ENCODE measurements around the gene TTYH3. TPM values are rescaled to one million over a fixed set of nuclear protein-coding genes. Genes with fewer than 3 reads are reported as not detected.
A peak's percentile ranks its signal among the peaks of the same experiment; 100 is the strongest.

The TTYH3 gene
- total and polyA plus RNA-seq, 2 of the 13 experiments (the other 11 are each of a cell fraction or from before 2014, with no cell fraction given), result 26.3 to 50.0 TPM

DNA sequence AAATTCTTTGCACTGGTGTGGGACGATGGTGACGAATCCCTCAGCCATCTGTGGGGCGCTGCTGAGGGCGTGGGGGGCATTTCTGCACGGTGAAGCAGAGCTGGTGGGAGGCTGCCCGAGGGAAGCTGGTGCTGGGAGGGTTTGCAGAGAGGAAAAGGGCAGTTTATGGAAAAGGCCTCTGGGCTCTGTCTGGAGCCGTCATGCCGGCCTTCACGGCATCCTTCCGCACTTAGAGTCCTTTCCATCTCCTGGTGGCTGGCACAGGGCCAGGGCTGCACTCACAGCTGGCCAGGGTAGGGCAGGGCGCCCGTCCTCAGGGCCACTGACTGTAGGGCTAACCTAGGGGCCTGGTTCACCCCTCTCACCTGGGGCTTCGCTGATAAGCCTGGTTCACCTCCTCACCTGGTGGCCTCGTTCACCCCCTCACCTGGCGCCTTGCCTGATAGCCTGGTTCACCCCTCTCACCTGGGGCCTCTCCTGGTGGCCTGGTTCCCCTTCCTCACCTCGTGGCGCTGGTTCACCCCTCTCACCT, 55.6 kb downstream of the TTYH3 start (continued):
- no peak for TF ChIP-seq ZNF567 (CRISPR knock-in tag; IDR thresholded peaks at IDR 0.05; ENCODE audit: borderline replicate concordance)
- TF ChIP-seq ZNF331 (CRISPR knock-in tag; IDR thresholded peaks at IDR 0.05), result no peak
- no peak for TF ChIP-seq KAT7 (CRISPR knock-in tag; IDR thresholded peaks at IDR 0.05; ENCODE audit: borderline replicate concordance)

DNA sequence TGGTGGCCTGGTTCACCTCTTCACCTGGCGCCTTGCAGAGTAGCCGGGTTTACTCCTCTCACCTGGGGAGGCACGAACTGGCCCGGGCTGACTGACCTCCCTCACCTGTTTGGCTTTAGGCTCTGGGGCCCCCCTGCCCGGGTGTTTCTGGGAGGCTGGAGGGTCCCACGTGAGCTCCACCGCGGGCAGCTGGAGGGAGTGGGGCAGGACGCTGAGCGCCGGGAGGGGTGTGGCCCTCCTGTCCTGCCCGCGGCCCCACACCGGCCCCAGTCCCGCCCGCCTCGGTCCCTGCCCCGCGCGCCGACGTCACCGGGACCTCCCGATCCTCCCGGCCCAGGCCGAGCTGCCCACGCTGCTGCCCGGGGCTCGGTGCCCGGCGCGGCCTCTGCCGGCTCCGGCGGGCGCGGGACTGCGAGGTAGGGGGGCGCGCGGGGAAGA, 56.1 kb downstream of the TTYH3 start, which contains the start of gene AMZ1:
TSS of gene AMZ1 (plus strand) at position 322 of the 438 bp plus-strand sequence. CDS start 12,250 bp downstream, outside the sequence.
- intact Hi-C loops (cut with micrococcal nuclease; ENCODE audit: unreplicated experiment), result no loop called here
- CTCF ChIA-PET (ENCODE audit: low intra/inter-chr PET ratio, low total read pairs), result no interaction called here

More for the DNA sequence above, 56.1 kb downstream of the TTYH3 start, which contains the start of gene AMZ1:
- Histone ChIP-seq H3K4me3 (replicated peaks in 1 of 3; ENCODE audit: insufficient read depth in 1 of 3, low read depth in 2 of 3, low read length in 3 of 3) (peak within 1 kb of the TSS in 1 of 3 experiments; percentile 28; a peak in 1 of 6 replicates), H3K27ac (ENCODE audit: extremely low read length, insufficient read depth, low read length) (no peak within 1 kb of the TSS), H3K9ac (ENCODE audit: insufficient read depth, low read depth, low read length) (no peak within 1 kb of the TSS), H3K4me1 (ENCODE audit: insufficient read depth, low read length) (peaks cover 29% of the 10 kb centered on the region), H3K9me3 (ENCODE audit: low read length) (no peaks in the 10 kb centered on the region), H3K36me3 (replicated peaks in 1 of 2; ENCODE audit: control insufficient read depth in 1 of 2, insufficient read depth in 2 of 2, low read length in 2 of 2) (no peaks in the 10 kb centered on the region), H3K79me2 (ENCODE audit: insufficient read depth, low read length) (no peaks in the 10 kb centered on the region), H3K4me2 (ENCODE audit: low read depth, low read length) (no peak within 1 kb of the TSS), H2AFZ (ENCODE audit: low read length) (no peak within 1 kb of the TSS), H3K27me3 (ENCODE audit: control insufficient read depth in 1 of 2, insufficient read depth in 2 of 2, low read length in 2 of 2) (peaks cover 21 to 70% of the 10 kb centered on the region in 2 experiments), H4K20me1 (ENCODE audit: insufficient read depth, low read length) (no peaks in the 10 kb centered on the region)
- BruUV-seq (replicated peaks), result no TSS peak
- no peak for DNase-seq (ENCODE audit: low spot score)
- WGBS (ENCODE audit: low lambda C conversion rate), result 0% methylated on average over 4 of the region's 41 CpGs
- in situ Hi-C loops (cut with HindIII; ENCODE audit: extremely low pct_ligation_motif_present, low pct_unique_long_range_greater_than_20kb), result no loop called here
- no peak for FAIRE-seq
- ATAC-seq, result no peak
- POLR2A ChIA-PET, result no interaction called here
- TF ChIP-seq, protein P1, sequence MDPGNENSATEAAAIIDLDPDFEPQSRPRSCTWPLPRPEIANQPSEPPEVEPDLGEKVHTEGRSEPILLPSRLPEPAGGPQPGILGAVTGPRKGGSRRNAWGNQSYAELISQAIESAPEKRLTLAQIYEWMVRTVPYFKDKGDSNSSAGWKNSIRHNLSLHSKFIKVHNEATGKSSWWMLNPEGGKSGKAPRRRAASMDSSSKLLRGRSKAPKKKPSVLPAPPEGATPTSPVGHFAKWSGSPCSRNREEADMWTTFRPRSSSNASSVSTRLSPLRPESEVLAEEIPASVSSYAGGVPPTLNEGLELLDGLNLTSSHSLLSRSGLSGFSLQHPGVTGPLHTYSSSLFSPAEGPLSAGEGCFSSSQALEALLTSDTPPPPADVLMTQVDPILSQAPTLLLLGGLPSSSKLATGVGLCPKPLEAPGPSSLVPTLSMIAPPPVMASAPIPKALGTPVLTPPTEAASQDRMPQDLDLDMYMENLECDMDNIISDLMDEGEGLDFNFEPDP (CRISPR knock-in tag; conservative IDR thresholded peaks at IDR 0.05), result no peak
- TF ChIP-seq ZNF207 (IDR thresholded peaks at IDR 0.05; ENCODE audit: borderline replicate concordance) (no peak), AGO2 (optimal IDR thresholded peaks at IDR 0.05; ENCODE audit: low read depth, low read length) (no peak), ZNF441 (CRISPR knock-in tag; IDR thresholded peaks at IDR 0.05; ENCODE audit: borderline replicate concordance) (no peak), CC2D1A (CRISPR knock-in tag; IDR thresholded peaks at IDR 0.05) (no peak), MIER3 (CRISPR knock-in tag; IDR thresholded peaks at IDR 0.05; ENCODE audit: borderline replicate concordance) (no peak), KLF11 (CRISPR knock-in tag; IDR thresholded peaks at IDR 0.05) (no peak), MTF2 (CRISPR knock-in tag; IDR thresholded peaks at IDR 0.05; ENCODE audit: borderline replicate concordance) (no peak), TGIF2 (CRISPR knock-in tag; IDR thresholded peaks at IDR 0.05) (no peak), IKZF1 (IDR thresholded peaks at IDR 0.05) (no peak)
- TF ChIP-seq, protein P2, sequence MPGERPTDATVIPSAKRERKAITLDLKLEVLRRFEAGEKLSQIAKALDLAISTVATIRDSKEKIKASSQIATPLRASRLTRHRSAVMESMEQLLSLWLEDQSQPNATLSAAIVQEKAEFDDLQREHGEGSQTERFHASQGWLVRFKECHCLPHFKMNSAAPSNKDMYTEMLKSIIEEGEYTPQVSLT (CRISPR knock-in tag; IDR thresholded peaks at IDR 0.05; ENCODE audit: borderline replicate concordance, low read depth), result no peak
- TF ChIP-seq, protein P3, sequence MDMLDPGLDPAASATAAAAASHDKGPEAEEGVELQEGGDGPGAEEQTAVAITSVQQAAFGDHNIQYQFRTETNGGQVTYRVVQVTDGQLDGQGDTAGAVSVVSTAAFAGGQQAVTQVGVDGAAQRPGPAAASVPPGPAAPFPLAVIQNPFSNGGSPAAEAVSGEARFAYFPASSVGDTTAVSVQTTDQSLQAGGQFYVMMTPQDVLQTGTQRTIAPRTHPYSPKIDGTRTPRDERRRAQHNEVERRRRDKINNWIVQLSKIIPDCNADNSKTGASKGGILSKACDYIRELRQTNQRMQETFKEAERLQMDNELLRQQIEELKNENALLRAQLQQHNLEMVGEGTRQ (IDR thresholded peaks at IDR 0.05; ENCODE audit: low read depth, low read length), result no peak
- TF ChIP-seq, protein P3 (CRISPR knock-in tag; IDR thresholded peaks at IDR 0.05; ENCODE audit: borderline replicate concordance), result no peak
- TF ChIP-seq, protein P4, sequence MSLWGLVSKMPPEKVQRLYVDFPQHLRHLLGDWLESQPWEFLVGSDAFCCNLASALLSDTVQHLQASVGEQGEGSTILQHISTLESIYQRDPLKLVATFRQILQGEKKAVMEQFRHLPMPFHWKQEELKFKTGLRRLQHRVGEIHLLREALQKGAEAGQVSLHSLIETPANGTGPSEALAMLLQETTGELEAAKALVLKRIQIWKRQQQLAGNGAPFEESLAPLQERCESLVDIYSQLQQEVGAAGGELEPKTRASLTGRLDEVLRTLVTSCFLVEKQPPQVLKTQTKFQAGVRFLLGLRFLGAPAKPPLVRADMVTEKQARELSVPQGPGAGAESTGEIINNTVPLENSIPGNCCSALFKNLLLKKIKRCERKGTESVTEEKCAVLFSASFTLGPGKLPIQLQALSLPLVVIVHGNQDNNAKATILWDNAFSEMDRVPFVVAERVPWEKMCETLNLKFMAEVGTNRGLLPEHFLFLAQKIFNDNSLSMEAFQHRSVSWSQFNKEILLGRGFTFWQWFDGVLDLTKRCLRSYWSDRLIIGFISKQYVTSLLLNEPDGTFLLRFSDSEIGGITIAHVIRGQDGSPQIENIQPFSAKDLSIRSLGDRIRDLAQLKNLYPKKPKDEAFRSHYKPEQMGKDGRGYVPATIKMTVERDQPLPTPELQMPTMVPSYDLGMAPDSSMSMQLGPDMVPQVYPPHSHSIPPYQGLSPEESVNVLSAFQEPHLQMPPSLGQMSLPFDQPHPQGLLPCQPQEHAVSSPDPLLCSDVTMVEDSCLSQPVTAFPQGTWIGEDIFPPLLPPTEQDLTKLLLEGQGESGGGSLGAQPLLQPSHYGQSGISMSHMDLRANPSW (CRISPR knock-in tag; IDR thresholded peaks at IDR 0.05; ENCODE audit: borderline replicate concordance), result no peak

Data from HepG2 (cell line).